Measurements from ENCODE around the gene OBSCN.

GRCh38 chr1:228394571-228395394 is 186.9 kb downstream of the OBSCN start:
- TF ChIP-seq POLR2A (IDR thresholded peaks at IDR 0.05; ENCODE audit: low read depth, low read length) (no peak), POLR2AphosphoS5 (IDR thresholded peaks at IDR 0.05; ENCODE audit: low read depth, low read length) (no peak), TAF1 (IDR thresholded peaks at IDR 0.05; ENCODE audit: low read depth, low read length) (no peak), SPI1 (IDR thresholded peaks at IDR 0.05; ENCODE audit: low read depth, low read length) (no peak), POU2F2 (IDR thresholded peaks at IDR 0.05; ENCODE audit: low read depth, low read length) (no peak)

All from GM12891 (cell line).